Upper lobe of left lung (tissue), 6 donors: ENCODE data around the gene ABT1. TPM values are rescaled to one million over a fixed set of nuclear protein-coding genes. Genes with fewer than 3 reads are reported as not detected.

Experiments used
- ATAC-seq, 2 donors: fragments of 200-7000 bp; cut with Tn5 transposase; one replicate each; pipeline ENCODE4 v1.9.1; 2022; ENCODE audit warnings: mild to moderate bottlenecking in 2 of 2, moderate library complexity in 2 of 2; ENCODE audit not compliant: low FRiP score in 2 of 2
- DNase-seq, 2 donors: peaks; one replicate each; pipeline ENCODE4 v3.0.0-alpha.2; 2019 to 2020
- H3K27ac ChIP-seq, 4 donors: fragments of 200-600 bp; sonication (generic); one replicate each; pipeline ENCODE4 v1.5.1; 2016 to 2019
- H3K27me3 ChIP-seq, 4 donors: fragments of 200-600 bp; sonication (generic); one replicate each; pipeline ENCODE4 v1.5.1; 2017 to 2019
- H3K36me3 ChIP-seq, 4 donors: fragments of 200-600 bp; sonication (generic); one replicate each; pipeline ENCODE4 v1.5.1; 2016 to 2019
- H3K4me1 ChIP-seq, 4 donors: fragments of 200-600 bp; sonication (generic); one replicate each; pipeline ENCODE4 v1.5.1; 2018 to 2019
- H3K4me3 ChIP-seq, 4 donors: fragments of 200-600 bp; sonication (generic); one replicate each; pipeline ENCODE4 v1.5.1; 2017 to 2019; ENCODE audit warnings: mild to moderate bottlenecking in 2 of 4, moderate library complexity in 1 of 4
- H3K9me3 ChIP-seq, 4 donors: fragments of 200-600 bp; sonication (generic); one replicate each; pipeline ENCODE4 v1.5.1; 2018 to 2019
- CTCF ChIP-seq, 6 experiments: fragments of 450-650 bp in 4 of 6; fragments of 200-600 bp in 2 of 6; sonication (generic) in 2 of 6; IDR thresholded peaks; one replicate each; pipeline ENCODE4 v1.5.1; 2016 to 2019; ENCODE audit warnings: antibody characterized with exemption in 6 of 6
- EP300 ChIP-seq, 4 donors: sonication (generic); formaldehyde crosslinking; IDR thresholded peaks; one replicate each; pipeline ENCODE4 v1.5.1; 2017; ENCODE audit warnings: antibody characterized with exemption in 4 of 4, control low read depth in 2 of 4
- POLR2A ChIP-seq, 4 donors: fragments of 450-650 bp; IDR thresholded peaks; one replicate each; pipeline ENCODE4 v1.5.1; 2016 to 2017; ENCODE audit warnings: antibody characterized with exemption in 4 of 4, mild to moderate bottlenecking in 2 of 4
- POLR2AphosphoS5 ChIP-seq, 2 donors: sonication (generic); formaldehyde crosslinking; IDR thresholded peaks; one replicate each; pipeline ENCODE4 v1.5.1; 2017; ENCODE audit warnings: antibody characterized with exemption in 2 of 2
- WGBS, 2 donors: methylation state at CpG; one replicate each; pipeline ENCODE4 v1.1.5; 2017 to 2018; 5-methylcytosine and 5-hydroxymethylcytosine counted together
- total RNA-seq, 6 donors: library from RNA; depleted of rRNA in 4 of 6; stranded (reverse); fragments of >200 nt in 4 of 6; gene quantifications; one replicate each; pipeline versions ENCODE4 v1.1.0 to v1.2.1, GENCODE V29; 2016 to 2021
- donor health status: DM: no; HTN: no; CAD: no; lungs with moderate emphysema.
- donor health status: DM: no; HTN: yes; CAD: no; lungs with severe emphysema.

ABT1 gene
- total RNA-seq, 6 donors from 2014 or later = 6.3 to 22.5 (median 15.4) TPM

GRCh38 chr6:26553264-26553634 is 43.5 kb upstream of the ABT1 start:
- Histone ChIP-seq H3K27me3 (no peaks in the 10 kb centered on the region), H3K9me3 (no peaks in the 10 kb centered on the region), H3K4me3 (peak overlapping the region; percentile 41 to 59 (median 48)), H3K36me3 (no peaks in the 10 kb centered on the region), H3K4me1 (peaks cover 15 to 24% (median 22%) of the 10 kb centered on the region in 4 donors), H3K27ac (peak overlapping the region; percentile 62 to 84 (median 64))
- DNase-seq = peak in 1 of 2 donors; percentile 65
- ATAC-seq = peak; percentile 81 to 86
- TF ChIP-seq EP300 (IDR thresholded peaks at IDR 0.05) = no peak
- TF ChIP-seq POLR2A (IDR thresholded peaks at IDR 0.05) = no peak
- TF ChIP-seq POLR2AphosphoS5 (IDR thresholded peaks at IDR 0.05) = no peak
- TF ChIP-seq CTCF (IDR thresholded peaks at IDR 0.05) = no peak
- 1% methylated on average over 13 of the region's 13 CpGs for WGBS, 2 donors

- H3K4me3 ChIP-seq = peak overlapping the region; percentile 41 to 59 (median 48)
- 0 to 1% methylated on average over 19 of the region's 19 CpGs for WGBS, 2 donors
- no peaks in the 10 kb centered on the region for H3K9me3 ChIP-seq
- H3K27ac ChIP-seq = peak overlapping the region; percentile 62 to 84 (median 64)
- DNase-seq (peak in 1 of 2 donors; percentile 55), ATAC-seq (peak; percentile 75 to 82)
- H3K27me3 ChIP-seq = no peaks in the 10 kb centered on the region
- H3K4me1 ChIP-seq = peaks cover 15 to 24% (median 22%) of the 10 kb centered on the region in 4 donors
- no peaks in the 10 kb centered on the region for H3K36me3 ChIP-seq
- TF ChIP-seq EP300 (IDR thresholded peaks at IDR 0.05) = no peak
- no peak for TF ChIP-seq CTCF (IDR thresholded peaks at IDR 0.05)
- TF ChIP-seq POLR2AphosphoS5 (IDR thresholded peaks at IDR 0.05) = no peak
- TF ChIP-seq POLR2A (IDR thresholded peaks at IDR 0.05) = no peak
Measured at GRCh38 chr6:26553635-26554446, 42.9 kb upstream of the ABT1 start.

- Histone ChIP-seq H3K4me3 (peak overlapping the region in 3 of 4 donors; percentile 24 to 59 (median 49)), H3K36me3 (no peaks in the 10 kb centered on the region), H3K4me1 (peaks cover 15 to 24% (median 22%) of the 10 kb centered on the region in 4 donors), H3K27me3 (no peaks in the 10 kb centered on the region), H3K27ac (peak overlapping the region in 2 of 4 donors; percentile 67 to 84), H3K9me3 (no peaks in the 10 kb centered on the region)
- TF ChIP-seq CTCF (IDR thresholded peaks at IDR 0.05) (no peak), POLR2A (IDR thresholded peaks at IDR 0.05) (no peak), EP300 (IDR thresholded peaks at IDR 0.05) (no peak)
- no peak for ATAC-seq
- no peak for DNase-seq
- WGBS, 2 donors = 16 to 25% methylated on average over 1 of the region's 1 CpG
Measured at GRCh38 chr6:26554447-26554696, 42.4 kb upstream of the ABT1 start.

GRCh38 chr6:26554697-26555504 is 41.9 kb upstream of the ABT1 start:
- H3K27me3 ChIP-seq = no peaks in the 10 kb centered on the region
- H3K36me3 ChIP-seq = no peaks in the 10 kb centered on the region
- DNase-seq (no peak), ATAC-seq (peak in 1 of 2 donors; percentile 27)
- peak overlapping the region in 1 of 4 donors; percentile 84 for H3K27ac ChIP-seq
- TF ChIP-seq CTCF (IDR thresholded peaks at IDR 0.05) (no peak), EP300 (IDR thresholded peaks at IDR 0.05) (no peak), POLR2AphosphoS5 (IDR thresholded peaks at IDR 0.05) (no peak), POLR2A (IDR thresholded peaks at IDR 0.05) (no peak)
- H3K4me3 ChIP-seq = peak overlapping the region in 3 of 4 donors; percentile 24 to 59 (median 49)
- 13 to 20% methylated on average over 27 of the region's 27 CpGs for WGBS, 2 donors
- H3K4me1 ChIP-seq = peaks cover 15 to 24% (median 20%) of the 10 kb centered on the region in 4 donors
- H3K9me3 ChIP-seq = no peaks in the 10 kb centered on the region
